Activated CD8-positive, alpha-beta memory T cell treated with anti-CD3 and anti-CD28 coated beads, Interleukin-2, amount 50 U/mL, for 24 hours (primary cell): ENCODE results near the gene DAPK1.
"Not testable (repeated sequence)": the region's sequence is repeated elsewhere in the genome, so short reads cannot be mapped to it uniquely, and the experiment has no call there.

ENCODE experiments used
- DNase-seq: peaks from one replicate; pipeline ENCODE4 v3.0.0-alpha.2; 2020; ENCODE audit errors: extremely low read depth

The DAPK1 gene

DNA sequence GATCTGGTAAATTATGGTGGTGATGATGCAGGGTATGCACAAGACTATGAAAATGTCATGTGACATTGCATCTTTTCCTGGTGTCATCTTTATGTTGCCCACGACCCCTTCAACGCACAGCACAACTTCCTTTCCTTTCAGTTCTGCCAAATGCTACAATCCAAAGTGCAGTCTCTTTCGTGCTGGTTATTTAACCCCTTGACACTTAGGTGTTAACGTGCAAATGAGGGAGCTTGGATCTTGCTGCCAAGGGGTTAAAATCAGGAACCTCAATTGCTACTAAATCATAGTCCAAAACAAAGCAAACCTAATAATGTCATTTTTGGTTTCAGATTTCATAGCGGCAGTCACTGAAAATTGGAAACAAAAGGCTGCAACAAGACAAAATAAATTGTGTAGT lies 244.2 kb downstream of the DAPK1 start:
- no peak for DNase-seq

DNA sequence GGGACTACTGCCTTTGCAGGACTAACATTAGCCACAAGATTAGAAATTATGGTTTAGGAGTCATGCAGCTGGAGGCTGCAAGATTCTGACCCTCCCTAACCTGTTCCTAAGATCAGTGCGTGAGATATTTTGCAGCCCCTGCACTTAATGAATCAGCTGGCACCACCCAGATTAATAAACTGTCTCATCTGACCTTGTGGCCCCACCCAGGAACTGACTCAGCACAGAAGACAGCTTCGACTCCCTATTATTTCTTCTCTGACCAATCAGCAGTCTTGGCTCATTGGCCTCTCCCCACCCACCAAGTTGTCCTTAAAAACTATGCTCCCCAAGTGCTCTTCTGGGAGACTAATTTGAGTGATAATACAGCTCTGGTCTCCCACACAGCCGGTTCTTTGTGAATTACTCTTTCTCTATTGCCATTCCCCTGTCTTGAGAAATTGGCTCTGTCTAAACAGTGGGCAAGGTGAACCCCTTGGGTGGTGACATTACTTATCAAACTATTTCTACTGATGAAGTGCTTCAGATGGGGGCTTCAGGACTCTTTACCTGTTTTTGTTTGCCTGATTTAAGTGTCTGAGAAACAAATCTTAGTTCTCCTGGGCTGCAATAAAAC lies 245.3 kb downstream of the DAPK1 start:
- DNase-seq = no peak

DNA sequence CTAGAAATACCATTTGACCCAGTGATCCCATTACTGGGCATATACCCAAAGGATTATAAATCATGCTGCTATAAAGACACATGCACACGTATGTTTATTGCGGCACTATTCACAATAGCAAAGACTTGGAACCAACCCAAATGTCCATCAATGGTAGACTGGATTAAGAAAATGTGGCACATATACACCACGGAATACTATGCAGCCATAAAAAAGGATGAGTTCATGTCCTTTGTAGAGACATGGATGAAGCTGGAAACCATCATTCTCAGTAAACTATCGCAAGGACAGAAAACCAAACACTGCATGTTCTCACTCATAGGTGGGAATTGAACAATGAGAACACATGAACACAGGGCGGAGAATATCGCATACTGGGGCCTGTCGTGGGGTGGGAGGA lies 246.6 kb downstream of the DAPK1 start:
- not testable (repeated sequence) for DNase-seq

DNA sequence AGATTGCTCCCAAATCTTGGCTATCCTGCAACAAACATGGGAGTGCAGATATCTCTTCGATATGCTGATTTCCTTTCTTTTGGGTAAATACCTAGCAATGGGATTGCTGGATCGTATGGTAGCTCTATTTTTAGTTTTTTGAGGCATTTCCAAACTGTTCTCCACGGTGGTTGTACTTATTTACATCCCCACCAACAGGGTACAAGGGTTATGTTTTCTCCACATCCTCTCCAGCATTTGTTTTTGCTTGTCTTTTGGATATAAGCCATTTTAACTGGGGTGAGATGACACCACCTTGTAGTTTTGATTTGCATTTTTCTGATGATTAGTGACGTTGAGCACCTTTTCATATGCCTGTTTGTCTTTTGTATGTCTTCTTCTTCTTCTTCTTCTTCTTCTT lies 248.5 kb downstream of the DAPK1 start:
- DNase-seq = no peak

DNA sequence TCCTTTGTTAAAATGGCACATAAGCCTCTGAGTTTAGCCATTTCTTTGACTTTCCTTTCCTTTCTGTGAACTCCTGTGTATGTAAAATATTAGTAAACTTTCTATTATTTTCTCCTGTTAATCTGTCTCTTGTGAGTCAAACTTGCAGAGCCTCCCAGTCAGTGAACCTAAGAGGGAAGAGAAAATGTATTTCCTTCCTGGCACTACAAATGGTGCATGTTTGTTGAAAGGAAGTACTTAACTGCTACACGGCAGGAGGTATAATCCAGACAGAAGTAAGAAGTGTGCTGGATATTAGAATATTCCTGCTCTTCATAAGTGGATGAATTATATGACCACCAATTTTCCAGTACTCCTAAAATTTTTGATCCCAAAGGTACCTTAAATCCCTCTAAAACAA lies 251.2 kb downstream of the DAPK1 start:
- DNase-seq = no peak

DNA sequence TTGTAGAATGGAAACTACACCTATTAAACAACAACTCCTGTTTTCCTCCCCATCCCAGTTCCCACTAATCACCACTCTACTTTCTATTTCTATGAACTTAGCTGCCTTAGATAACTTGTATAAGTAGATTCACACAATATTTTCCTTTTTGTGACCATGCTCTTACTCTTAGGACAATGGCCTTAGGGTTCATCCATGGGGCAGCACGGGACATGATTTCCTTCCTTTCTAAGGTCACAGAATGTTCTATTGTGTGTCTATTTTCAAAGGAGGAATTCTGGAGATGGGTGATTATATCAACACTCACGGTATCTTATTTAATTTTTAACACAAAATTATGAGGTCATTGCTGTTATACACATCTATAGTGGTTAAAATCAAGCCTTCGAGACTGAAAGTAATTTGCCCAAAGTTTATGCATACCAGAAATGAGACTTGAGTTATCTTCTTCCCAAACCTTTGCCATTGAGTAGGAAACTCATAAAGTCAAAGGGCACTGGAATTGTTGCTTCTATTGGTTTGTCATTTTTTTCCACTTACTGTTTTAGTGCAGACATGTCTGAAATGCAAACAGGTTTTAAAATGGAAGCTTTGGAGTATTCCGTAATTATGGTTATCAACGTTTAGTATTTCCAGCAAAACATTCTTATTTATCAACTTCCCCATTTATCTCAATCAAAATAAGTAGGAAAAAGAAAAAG lies 251.8 kb downstream of the DAPK1 start:
- no peak for DNase-seq

DNA sequence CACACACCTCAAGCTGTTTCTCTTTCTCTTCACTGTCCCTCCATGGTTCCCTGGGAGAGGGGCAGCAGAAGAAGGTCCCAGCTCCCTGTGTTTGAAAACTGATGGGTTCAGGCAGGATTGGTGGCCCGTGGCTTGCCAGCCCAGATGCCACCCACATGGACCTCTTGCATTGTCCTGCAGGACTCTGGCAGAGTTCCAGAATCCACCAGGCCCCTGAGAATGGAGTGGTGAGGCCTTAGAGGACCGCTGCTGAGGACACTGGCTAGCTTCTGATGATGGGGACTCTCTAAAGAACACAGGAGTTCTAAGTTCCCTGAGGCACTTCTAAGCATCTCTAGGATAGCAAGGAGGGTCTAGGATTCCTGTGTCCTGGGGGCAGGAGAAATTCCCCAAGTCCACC lies 253.1 kb downstream of the DAPK1 start:
- DNase-seq = no peak

DNA sequence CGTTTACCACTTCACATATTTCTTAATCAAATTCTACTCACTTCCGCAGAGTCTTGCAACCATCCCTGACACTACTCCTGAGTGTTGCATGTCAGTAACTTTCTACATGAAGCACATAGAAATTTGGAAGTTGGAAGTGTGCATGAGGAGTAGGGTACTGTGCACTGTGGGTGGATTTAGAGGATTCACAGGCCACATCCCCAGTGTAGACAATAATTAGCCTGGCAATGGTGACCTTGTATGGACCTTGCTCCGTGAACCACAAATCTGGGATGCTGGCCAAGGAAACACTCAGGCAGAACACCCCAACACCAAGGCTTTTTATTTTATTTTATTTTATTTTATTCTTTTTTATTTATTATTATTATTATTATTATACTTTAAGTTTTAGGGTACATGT lies 253.8 kb downstream of the DAPK1 start:
- DNase-seq = no peak

DNA sequence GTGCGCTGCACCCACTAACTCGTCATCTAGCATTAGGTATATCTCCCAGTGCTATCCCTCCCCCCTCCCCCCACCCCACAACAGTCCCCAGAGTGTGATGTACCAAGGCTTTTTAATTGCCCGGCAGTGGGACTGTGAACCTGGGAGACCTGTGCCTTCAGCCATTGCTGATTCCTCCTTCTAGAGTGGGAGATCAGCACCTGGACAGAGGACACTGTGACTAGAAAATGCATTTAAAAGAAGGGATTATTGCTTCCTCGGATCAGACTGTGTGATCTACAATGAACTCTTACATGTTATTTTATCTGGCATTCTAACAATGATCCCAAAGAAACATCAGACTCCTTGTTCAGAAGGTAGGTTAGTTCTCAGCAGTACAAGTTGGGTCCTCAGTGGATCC lies 254.2 kb downstream of the DAPK1 start:
- no peak for DNase-seq

DNA sequence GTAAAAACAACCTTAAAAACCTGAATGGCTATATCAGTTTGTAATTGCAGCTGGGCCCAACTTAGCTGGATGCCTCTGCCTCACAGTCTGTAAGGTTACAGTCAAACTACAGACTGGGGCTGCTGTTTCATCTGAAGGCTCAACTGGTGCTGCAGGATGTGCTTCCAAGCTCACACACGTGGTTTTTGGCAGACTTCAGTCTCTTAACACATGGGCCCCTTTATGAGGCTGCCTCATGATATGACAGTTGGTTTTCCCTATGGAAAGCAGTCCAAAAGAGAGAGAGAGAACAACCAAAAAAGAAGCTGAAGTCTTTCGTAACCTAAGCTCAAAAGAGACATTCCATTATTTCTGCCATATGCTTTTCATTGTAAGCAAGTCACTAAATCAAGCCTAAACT lies 255.6 kb downstream of the DAPK1 start:
- no peak for DNase-seq
